Endodermal cell (in vitro differentiated cells): ENCODE data around the gene GUCY1B1. TPM values are rescaled to one million over a fixed set of nuclear protein-coding genes. Genes with fewer than 3 reads are reported as not detected.
A peak's percentile ranks its signal among the peaks of the same experiment; 100 is the strongest.

Experiments used
- DNase-seq: peaks from one replicate; pipeline ENCODE4 v3.0.0-alpha.2; 2017
- H3K27ac ChIP-seq: 2 replicates; pipeline ENCODE4 v1.5.1; 2013; ENCODE audit warnings: mild to moderate bottlenecking, low read depth, low read length, moderate library complexity
- H3K27me3 ChIP-seq: 2 replicates; pipeline ENCODE4 v1.6.1; 2013; ENCODE audit warnings: mild to moderate bottlenecking, low read length, moderate library complexity; ENCODE audit not compliant: insufficient read depth, control insufficient read depth, poor library complexity, severe bottlenecking
- H3K36me3 ChIP-seq: 2 replicates; pipeline ENCODE4 v1.7.0; 2013; ENCODE audit warnings: mild to moderate bottlenecking, low read length, moderate library complexity; ENCODE audit not compliant: control insufficient read depth, insufficient read depth
- H3K4me1 ChIP-seq: one replicate; pipeline ENCODE4 v1.7.0; 2013; ENCODE audit warnings: low read length; ENCODE audit not compliant: control insufficient read depth, insufficient read depth
- H3K4me3 ChIP-seq: 2 replicates; pipeline ENCODE4 v1.5.1; 2013; ENCODE audit warnings: mild to moderate bottlenecking, low read length, moderate library complexity
- H3K9ac ChIP-seq: 2 replicates; pipeline ENCODE4 v1.6.1; 2013; ENCODE audit warnings: mild to moderate bottlenecking, low read length, moderate library complexity; ENCODE audit not compliant: poor library complexity, severe bottlenecking; ENCODE audit errors: extremely low read depth
- H3K9me3 ChIP-seq: 2 replicates; pipeline ENCODE4 v1.6.1; 2013; ENCODE audit warnings: mild to moderate bottlenecking, low read length, moderate library complexity; ENCODE audit not compliant: control insufficient read depth
- H3K27ac Mint-ChIP-seq: 2 replicates; pipeline ENCODE4 v1.8.0; 2020; ENCODE audit warnings: mixed read lengths
- H3K27me3 Mint-ChIP-seq: 2 replicates; pipeline ENCODE4 v1.8.0; 2021; ENCODE audit warnings: mild to moderate bottlenecking, mixed read lengths; ENCODE audit not compliant: insufficient read depth
- H3K36me3 Mint-ChIP-seq: 2 replicates; pipeline ENCODE4 v1.8.0; 2020; ENCODE audit warnings: low read depth, mixed read lengths
- H3K4me1 Mint-ChIP-seq: 2 replicates; pipeline ENCODE4 v1.8.0; 2020; ENCODE audit warnings: mixed read lengths
- H3K4me3 Mint-ChIP-seq: 2 replicates; pipeline ENCODE4 v1.8.0; 2020; ENCODE audit warnings: mild to moderate bottlenecking, moderate library complexity, mixed read lengths
- H3K9me3 Mint-ChIP-seq: 2 replicates; pipeline ENCODE4 v1.8.0; 2020; ENCODE audit warnings: mild to moderate bottlenecking, mixed read lengths
- WGBS, 2 experiments: methylation state at CpG; one replicate each; pipeline versions ENCODE4 v1.1.5 to v1.1.7; 2013; ENCODE audit warnings: missing lambda C conversion rate in 2 of 2, mixed read lengths in 1 of 2; ENCODE audit not compliant: insufficient coverage in 1 of 2, insufficient read length in 1 of 2; 5-methylcytosine and 5-hydroxymethylcytosine counted together
- total RNA-seq, 2 donors: library from RNA; stranded (reverse); fragmentation: NEBNext Ultra II Directional in 1 of 2; extraction: Animal tissue kit (Norgen Biotek cat#: 25700) in 1 of 2; gene quantifications; 2 replicates in 1 of 2; 3 replicates in 1 of 2; pipeline ENCODE4 v1.2.1, GENCODE V29; 2021
- TF ChIP-seq, protein P1 (sequence below): fragments of 200-600 bp; sonication (generic); conservative IDR thresholded peaks from 2 replicates; pipeline ENCODE4 v1.5.0; 2021; ENCODE audit warnings: antibody characterized with exemption, mild to moderate bottlenecking

The GUCY1B1 gene
- total RNA-seq, 2 donors from 2014 or later: 1.8 to 3.4 TPM

DNA sequence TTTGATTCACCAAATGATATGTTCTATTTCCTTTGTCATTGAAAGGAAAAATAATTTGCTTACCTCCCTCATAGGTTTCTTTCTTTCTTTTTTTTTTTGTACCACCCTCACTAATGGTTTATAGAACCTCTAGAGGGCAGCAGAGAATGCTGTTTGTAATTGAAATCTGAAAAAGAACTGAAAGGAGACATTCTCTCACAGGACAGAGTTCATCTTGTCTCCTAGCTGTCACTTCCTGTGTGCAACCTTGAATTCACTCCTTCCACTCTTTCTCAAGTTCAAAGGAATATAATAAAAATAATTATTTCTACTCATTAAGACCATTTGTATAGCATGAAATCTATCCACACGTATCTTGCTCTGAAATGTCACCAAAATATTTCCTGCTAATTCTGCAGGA is 51.0 kb downstream of the GUCY1B1 start:
- peaks cover 5% of the 10 kb centered on the region for H3K4me1 Mint-ChIP-seq
- no peak overlapping the region for H3K27ac Mint-ChIP-seq
- Histone ChIP-seq H3K9ac (no peak overlapping the region), H3K27me3 (no peaks in the 10 kb centered on the region), H3K9me3 (no peaks in the 10 kb centered on the region), H3K36me3 (no peaks in the 10 kb centered on the region), H3K4me1 (no peaks in the 10 kb centered on the region), H3K27ac (no peak overlapping the region), H3K4me3 (no peak overlapping the region)
- DNase-seq: no peak
- no peaks in the 10 kb centered on the region for H3K27me3 Mint-ChIP-seq
- TF ChIP-seq, protein P1, sequence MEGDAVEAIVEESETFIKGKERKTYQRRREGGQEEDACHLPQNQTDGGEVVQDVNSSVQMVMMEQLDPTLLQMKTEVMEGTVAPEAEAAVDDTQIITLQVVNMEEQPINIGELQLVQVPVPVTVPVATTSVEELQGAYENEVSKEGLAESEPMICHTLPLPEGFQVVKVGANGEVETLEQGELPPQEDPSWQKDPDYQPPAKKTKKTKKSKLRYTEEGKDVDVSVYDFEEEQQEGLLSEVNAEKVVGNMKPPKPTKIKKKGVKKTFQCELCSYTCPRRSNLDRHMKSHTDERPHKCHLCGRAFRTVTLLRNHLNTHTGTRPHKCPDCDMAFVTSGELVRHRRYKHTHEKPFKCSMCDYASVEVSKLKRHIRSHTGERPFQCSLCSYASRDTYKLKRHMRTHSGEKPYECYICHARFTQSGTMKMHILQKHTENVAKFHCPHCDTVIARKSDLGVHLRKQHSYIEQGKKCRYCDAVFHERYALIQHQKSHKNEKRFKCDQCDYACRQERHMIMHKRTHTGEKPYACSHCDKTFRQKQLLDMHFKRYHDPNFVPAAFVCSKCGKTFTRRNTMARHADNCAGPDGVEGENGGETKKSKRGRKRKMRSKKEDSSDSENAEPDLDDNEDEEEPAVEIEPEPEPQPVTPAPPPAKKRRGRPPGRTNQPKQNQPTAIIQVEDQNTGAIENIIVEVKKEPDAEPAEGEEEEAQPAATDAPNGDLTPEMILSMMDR: peak; percentile 89
- no peak overlapping the region for H3K4me3 Mint-ChIP-seq
- WGBS, 2 experiments: 100% methylated on average over 1 of the region's 1 CpG; no CpG with 5 or more reads in 1 of the 2 experiments
- H3K36me3 Mint-ChIP-seq: no peaks in the 10 kb centered on the region
- H3K9me3 Mint-ChIP-seq: no peaks in the 10 kb centered on the region

DNA sequence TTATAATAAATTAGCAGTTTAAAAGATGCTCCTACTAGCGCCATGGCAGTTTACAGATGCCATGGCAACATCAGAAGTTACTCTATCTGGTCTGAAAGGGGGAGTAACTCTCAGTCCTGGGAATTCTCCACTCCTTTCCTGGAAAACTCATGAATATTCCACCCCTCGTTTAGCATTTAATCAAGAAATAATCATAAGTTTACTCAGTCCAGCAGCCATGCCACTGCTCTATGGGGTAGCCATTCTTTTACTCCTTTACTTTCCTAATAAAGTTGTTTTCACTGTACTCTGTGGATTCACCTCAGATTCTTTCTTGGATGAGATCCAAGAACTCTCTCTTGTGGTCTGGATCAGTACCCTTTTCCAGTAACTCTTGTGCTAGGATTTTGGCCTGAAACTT is 52.3 kb downstream of the GUCY1B1 start:
- Histone ChIP-seq H3K9ac (no peak overlapping the region), H3K4me3 (no peak overlapping the region), H3K4me1 (no peaks in the 10 kb centered on the region), H3K9me3 (no peaks in the 10 kb centered on the region), H3K27ac (no peak overlapping the region), H3K36me3 (no peaks in the 10 kb centered on the region), H3K27me3 (no peaks in the 10 kb centered on the region)
- Mint-ChIP-seq H3K9me3 (no peaks in the 10 kb centered on the region), H3K4me1 (peaks cover 5% of the 10 kb centered on the region), H3K27me3 (no peaks in the 10 kb centered on the region), H3K4me3 (no peak overlapping the region), H3K36me3 (no peaks in the 10 kb centered on the region), H3K27ac (no peak overlapping the region)
- DNase-seq: no peak
- WGBS, 2 experiments: 77 to 83% methylated on average over 2 of the region's 2 CpGs
- TF ChIP-seq, protein P1: no peak

DNA sequence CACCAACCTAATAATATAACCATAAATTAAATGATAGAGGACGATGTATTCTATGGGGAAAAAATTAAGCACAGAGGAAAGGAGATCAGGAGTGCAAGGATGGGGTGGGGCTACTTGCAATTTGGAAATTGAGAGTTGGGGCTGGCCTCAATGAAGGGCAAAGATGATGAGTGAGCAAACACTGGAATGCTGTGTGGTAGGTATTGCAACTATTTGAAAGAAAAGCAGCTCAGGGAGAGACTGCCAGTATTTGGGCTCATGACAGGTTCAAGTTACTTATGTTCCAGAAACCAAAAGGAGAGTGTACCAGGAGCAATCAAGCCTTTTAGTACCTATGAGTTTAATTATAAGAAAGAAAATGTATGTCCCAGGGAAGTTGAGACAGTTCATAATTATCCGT is 59.8 kb downstream of the GUCY1B1 start:
- peaks cover 14% of the 10 kb centered on the region for H3K4me1 Mint-ChIP-seq
- Histone ChIP-seq H3K36me3 (no peaks in the 10 kb centered on the region), H3K9me3 (no peaks in the 10 kb centered on the region), H3K9ac (no peak overlapping the region), H3K4me3 (no peak overlapping the region), H3K27ac (no peak overlapping the region), H3K27me3 (no peaks in the 10 kb centered on the region), H3K4me1 (no peaks in the 10 kb centered on the region)
- TF ChIP-seq, protein P1: no peak
- DNase-seq: no peak
- no peak overlapping the region for H3K4me3 Mint-ChIP-seq
- H3K9me3 Mint-ChIP-seq: no peaks in the 10 kb centered on the region
- H3K36me3 Mint-ChIP-seq: no peaks in the 10 kb centered on the region
- 94% methylated on average over 2 of the region's 2 CpGs; no CpG with 5 or more reads in 1 of the 2 experiments for WGBS, 2 experiments
- no peaks in the 10 kb centered on the region for H3K27me3 Mint-ChIP-seq
- H3K27ac Mint-ChIP-seq: no peak overlapping the region
